NT2/D1 (cell line): ENCODE results near the gene FSD1L.

Experiments
- DNase-seq: peaks from one replicate; pipeline ENCODE4 v3.0.0-alpha.2; 2011; ENCODE audit warnings: low read depth, low spot score
- H3K27me3 ChIP-seq: 2 replicates; pipeline ENCODE4 v1.6.0; 2011; ENCODE audit warnings: mild to moderate bottlenecking; ENCODE audit not compliant: insufficient read length, insufficient read depth
- H3K36me3 ChIP-seq: 2 replicates; pipeline ENCODE4 v1.6.1; 2011; ENCODE audit warnings: mild to moderate bottlenecking, low read length, mixed read lengths; ENCODE audit not compliant: insufficient read depth, insufficient read length
- H3K4me1 ChIP-seq: 2 replicates; pipeline ENCODE4 v1.5.1; 2011; ENCODE audit not compliant: insufficient read depth, insufficient read length
- H3K4me3 ChIP-seq: 2 replicates; pipeline ENCODE4 v1.5.1; 2011; ENCODE audit warnings: low read depth; ENCODE audit not compliant: insufficient read length
- H3K9ac ChIP-seq: 2 replicates; pipeline ENCODE4 v1.6.0; 2011; ENCODE audit warnings: low read depth; ENCODE audit not compliant: insufficient read length
- H3K9me3 ChIP-seq: 2 replicates; pipeline ENCODE4 v1.5.1; 2011; ENCODE audit warnings: mild to moderate bottlenecking, low read length; ENCODE audit not compliant: insufficient read depth
- SUZ12 ChIP-seq: IDR thresholded peaks from 2 replicates; pipeline ENCODE4 v1.6.1; 2011; ENCODE audit not compliant: insufficient read length, insufficient read depth; ENCODE audit errors: extremely low read depth
- YY1 ChIP-seq: IDR thresholded peaks from 2 replicates; pipeline ENCODE4 v1.6.1; 2011; ENCODE audit not compliant: insufficient read length, insufficient read depth
- ZNF274 ChIP-seq: IDR thresholded peaks from 2 replicates; pipeline ENCODE4 v1.6.1; 2011; ENCODE audit warnings: mild to moderate bottlenecking, low read depth, low read length

The FSD1L gene

GRCh38 chr9:105485131-105485530, 37.3 kb downstream of the FSD1L start:
- Histone ChIP-seq H3K4me1 (no peaks in the 10 kb centered on the region), H3K27me3 (no peaks in the 10 kb centered on the region), H3K9ac (no peak overlapping the region), H3K4me3 (no peak overlapping the region), H3K36me3 (peaks cover 18% of the 10 kb centered on the region), H3K9me3 (no peaks in the 10 kb centered on the region)
- no peak for DNase-seq
- TF ChIP-seq YY1 (no peak), ZNF274 (no peak), SUZ12 (no peak)

- Histone ChIP-seq H3K9ac (no peak overlapping the region), H3K9me3 (peaks cover 4% of the 10 kb centered on the region; the same call in 1 of the 2 replicates), H3K36me3 (no peaks in the 10 kb centered on the region), H3K4me1 (no peaks in the 10 kb centered on the region), H3K4me3 (no peak overlapping the region), H3K27me3 (no peaks in the 10 kb centered on the region)
- DNase-seq: no peak
- no peak for TF ChIP-seq ZNF274
- TF ChIP-seq SUZ12: no peak
- TF ChIP-seq YY1: no peak
These were observed 49.0 kb downstream of the FSD1L start for GRCh38 chr9:105496826-105497225.

DNA sequence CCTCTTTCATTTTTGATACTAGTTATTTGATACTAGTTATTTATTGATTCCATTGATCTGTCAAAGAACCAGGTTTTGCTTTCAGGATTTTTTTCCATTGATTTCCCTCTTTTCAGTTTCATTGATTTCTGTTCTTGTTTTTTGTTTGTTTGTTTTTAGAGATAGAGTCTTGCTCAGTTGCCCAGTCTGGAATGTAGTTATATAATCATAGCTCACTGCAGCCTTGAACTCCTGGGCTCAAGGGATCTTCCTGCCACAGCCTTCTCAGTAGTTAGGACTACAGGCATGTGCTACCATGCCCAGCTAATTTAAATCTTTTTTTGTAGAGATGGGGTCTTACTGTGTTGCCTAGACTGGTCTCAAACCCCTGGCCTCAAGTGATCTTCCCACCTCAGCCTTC, 49.9 kb downstream of the FSD1L start:
- no peak for DNase-seq
- Histone ChIP-seq H3K9me3 (peaks cover 4% of the 10 kb centered on the region; the same call in 1 of the 2 replicates), H3K4me1 (no peaks in the 10 kb centered on the region), H3K27me3 (no peaks in the 10 kb centered on the region), H3K4me3 (no peak overlapping the region), H3K36me3 (no peaks in the 10 kb centered on the region), H3K9ac (no peak overlapping the region)
- no peak for TF ChIP-seq SUZ12
- TF ChIP-seq ZNF274: no peak
- no peak for TF ChIP-seq YY1

GRCh38 chr9:105500108-105500766, 52.4 kb downstream of the FSD1L start:
- no peak overlapping the region for H3K9ac ChIP-seq
- no peak overlapping the region for H3K4me3 ChIP-seq
- no peaks in the 10 kb centered on the region for H3K4me1 ChIP-seq
- H3K36me3 ChIP-seq: no peaks in the 10 kb centered on the region
- H3K27me3 ChIP-seq: no peaks in the 10 kb centered on the region
- TF ChIP-seq ZNF274 (no peak), YY1 (no peak), SUZ12 (no peak)
- DNase-seq: no peak
- no peaks in the 10 kb centered on the region; the same call in 1 of the 2 replicates for H3K9me3 ChIP-seq

- peaks cover 5% of the 10 kb centered on the region for H3K36me3 ChIP-seq
These were observed 53.6 kb downstream of the FSD1L start for GRCh38 chr9:105501414-105501813.

DNA sequence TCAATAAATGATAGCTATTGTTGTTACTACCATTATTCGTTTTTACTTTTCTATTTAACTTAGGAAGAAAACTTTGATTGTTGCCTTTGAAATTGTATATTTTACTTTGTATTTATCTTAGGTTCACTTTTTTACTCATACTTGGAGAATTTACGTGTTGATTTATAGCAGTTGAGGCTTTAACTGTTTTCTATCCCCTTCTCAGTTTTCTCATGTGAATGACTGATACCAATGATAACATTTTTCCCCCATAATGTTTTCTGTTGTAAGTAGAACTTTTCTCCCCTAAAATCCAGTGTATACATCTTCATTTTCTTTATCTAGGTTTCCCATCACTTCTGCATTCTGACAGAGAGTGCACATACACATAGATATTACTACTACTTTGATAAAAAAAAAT, 54.4 kb downstream of the FSD1L start:
- Histone ChIP-seq H3K27me3 (no peaks in the 10 kb centered on the region), H3K36me3 (peaks cover 12% of the 10 kb centered on the region), H3K9ac (no peak overlapping the region), H3K9me3 (no peaks in the 10 kb centered on the region), H3K4me3 (no peak overlapping the region), H3K4me1 (no peaks in the 10 kb centered on the region)
- DNase-seq: no peak
- no peak for TF ChIP-seq ZNF274
- no peak for TF ChIP-seq SUZ12
- no peak for TF ChIP-seq YY1

More at GRCh38 chr9:105501414-105501813, 53.6 kb downstream of the FSD1L start:
- no peak overlapping the region for H3K4me3 ChIP-seq
- no peaks in the 10 kb centered on the region for H3K9me3 ChIP-seq
- no peaks in the 10 kb centered on the region for H3K27me3 ChIP-seq
- no peak overlapping the region for H3K9ac ChIP-seq
- DNase-seq: no peak
- H3K4me1 ChIP-seq: no peaks in the 10 kb centered on the region
- TF ChIP-seq YY1 (no peak), ZNF274 (no peak), SUZ12 (no peak)

- Histone ChIP-seq H3K4me3 (no peak overlapping the region), H3K4me1 (no peaks in the 10 kb centered on the region), H3K9me3 (no peaks in the 10 kb centered on the region), H3K36me3 (peaks cover 15% of the 10 kb centered on the region), H3K9ac (no peak overlapping the region), H3K27me3 (no peaks in the 10 kb centered on the region)
- TF ChIP-seq YY1 (no peak), SUZ12 (no peak), ZNF274 (no peak)
- no peak for DNase-seq
These were observed 56.0 kb downstream of the FSD1L start for GRCh38 chr9:105503881-105504280.
